ENCODE data around the gene KRT79. TPM values are rescaled to one million over a fixed set of nuclear protein-coding genes. Genes with fewer than 3 reads are reported as not detected.
"Not testable (repeated sequence)": the region's sequence is repeated elsewhere in the genome, so short reads cannot be mapped to it uniquely, and the experiment has no call there.

KRT79 gene
- total RNA-seq, 2 donors from 2014 or later, result not detected

DNA sequence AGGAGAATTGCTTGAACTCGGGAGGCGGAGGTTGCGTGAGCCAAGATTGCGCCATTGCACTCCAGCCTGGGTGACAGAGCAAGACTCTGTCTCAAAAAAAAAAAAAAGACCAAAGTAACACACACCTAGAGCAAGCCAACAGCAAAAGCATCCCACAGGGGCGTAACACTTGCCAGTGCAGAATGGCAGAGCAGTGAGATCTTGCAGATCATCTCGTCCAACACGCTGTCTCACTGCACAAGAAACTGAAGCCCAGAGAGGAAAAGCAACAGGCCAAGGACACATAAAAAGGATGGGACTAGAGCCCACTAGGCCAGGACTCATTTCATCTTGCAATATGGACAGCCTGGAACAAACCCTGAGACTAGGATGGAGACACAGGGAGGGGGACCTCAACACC lies 27.4 kb upstream of the KRT79 start:
- no peak for DNase-seq (ENCODE audit: low spot score)
- H3K36me3 ChIP-seq, result no peaks in the 10 kb centered on the region
- no peaks in the 10 kb centered on the region for H3K27me3 ChIP-seq (replicated peaks; ENCODE audit: insufficient read depth)
- no peaks in the 10 kb centered on the region for H3K9me3 ChIP-seq
- TF ChIP-seq, protein P1, sequence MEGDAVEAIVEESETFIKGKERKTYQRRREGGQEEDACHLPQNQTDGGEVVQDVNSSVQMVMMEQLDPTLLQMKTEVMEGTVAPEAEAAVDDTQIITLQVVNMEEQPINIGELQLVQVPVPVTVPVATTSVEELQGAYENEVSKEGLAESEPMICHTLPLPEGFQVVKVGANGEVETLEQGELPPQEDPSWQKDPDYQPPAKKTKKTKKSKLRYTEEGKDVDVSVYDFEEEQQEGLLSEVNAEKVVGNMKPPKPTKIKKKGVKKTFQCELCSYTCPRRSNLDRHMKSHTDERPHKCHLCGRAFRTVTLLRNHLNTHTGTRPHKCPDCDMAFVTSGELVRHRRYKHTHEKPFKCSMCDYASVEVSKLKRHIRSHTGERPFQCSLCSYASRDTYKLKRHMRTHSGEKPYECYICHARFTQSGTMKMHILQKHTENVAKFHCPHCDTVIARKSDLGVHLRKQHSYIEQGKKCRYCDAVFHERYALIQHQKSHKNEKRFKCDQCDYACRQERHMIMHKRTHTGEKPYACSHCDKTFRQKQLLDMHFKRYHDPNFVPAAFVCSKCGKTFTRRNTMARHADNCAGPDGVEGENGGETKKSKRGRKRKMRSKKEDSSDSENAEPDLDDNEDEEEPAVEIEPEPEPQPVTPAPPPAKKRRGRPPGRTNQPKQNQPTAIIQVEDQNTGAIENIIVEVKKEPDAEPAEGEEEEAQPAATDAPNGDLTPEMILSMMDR (IDR thresholded peaks at IDR 0.05), result no peak
- TF ChIP-seq POLR2A (IDR thresholded peaks at IDR 0.05) (no peak), POLR2AphosphoS5 (IDR thresholded peaks at IDR 0.05) (no peak)
- no peaks in the 10 kb centered on the region for H3K4me1 ChIP-seq (replicated peaks)
- no peak overlapping the region for H3K4me3 ChIP-seq
- H3K27ac ChIP-seq, result no peak overlapping the region
- 95% methylated on average over 7 of the region's 7 CpGs for WGBS
- intact Hi-C loops (cut with DNase I), result no loop called here

DNA sequence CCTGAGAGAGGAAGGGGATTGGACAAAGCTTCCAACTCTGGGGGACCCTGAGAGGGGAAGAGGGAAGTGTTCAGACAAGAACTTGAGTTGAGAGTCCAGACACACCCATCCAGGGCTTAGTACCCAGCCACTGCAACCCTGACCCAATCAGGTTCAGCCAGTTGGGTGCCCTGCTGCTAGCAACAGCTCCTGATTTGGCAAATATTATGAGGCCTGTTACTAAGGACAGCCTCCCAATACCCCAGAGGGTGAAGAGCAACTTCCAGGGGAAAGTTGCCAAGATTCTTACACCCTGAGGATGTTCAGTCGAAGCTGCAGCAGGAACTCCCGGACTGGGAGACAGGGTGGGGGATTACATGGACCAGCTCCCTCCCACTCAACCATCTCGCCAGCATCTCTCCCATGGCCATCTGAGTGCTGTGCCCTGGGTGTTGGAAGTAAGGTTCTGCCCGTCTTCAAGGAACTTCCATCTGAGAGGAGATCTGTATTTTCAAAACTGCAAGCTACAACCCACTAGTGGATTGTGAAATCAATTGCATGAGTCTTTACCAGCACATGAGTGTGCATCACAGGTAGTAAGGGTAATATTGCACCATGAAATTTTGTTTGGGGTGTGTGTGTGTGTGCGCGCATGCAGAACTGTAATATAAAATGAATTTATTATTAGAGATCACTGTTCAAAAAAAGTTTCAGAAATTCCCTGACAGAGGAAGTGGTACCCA lies 26.2 kb upstream of the KRT79 start:
- H3K9me3 ChIP-seq, result no peaks in the 10 kb centered on the region
- H3K27ac ChIP-seq, result no peak overlapping the region
- no peaks in the 10 kb centered on the region for H3K36me3 ChIP-seq
- WGBS, result 60% methylated on average over 6 of the region's 6 CpGs
- TF ChIP-seq POLR2A (IDR thresholded peaks at IDR 0.05) (no peak), POLR2AphosphoS5 (IDR thresholded peaks at IDR 0.05) (no peak)
- TF ChIP-seq, protein P1 (IDR thresholded peaks at IDR 0.05), result no peak
- DNase-seq (ENCODE audit: low spot score), result no peak
- H3K4me1 ChIP-seq (replicated peaks), result no peaks in the 10 kb centered on the region
- intact Hi-C loops (cut with DNase I), result no loop called here
- H3K27me3 ChIP-seq (replicated peaks; ENCODE audit: insufficient read depth), result no peaks in the 10 kb centered on the region
- H3K4me3 ChIP-seq, result no peak overlapping the region

DNA sequence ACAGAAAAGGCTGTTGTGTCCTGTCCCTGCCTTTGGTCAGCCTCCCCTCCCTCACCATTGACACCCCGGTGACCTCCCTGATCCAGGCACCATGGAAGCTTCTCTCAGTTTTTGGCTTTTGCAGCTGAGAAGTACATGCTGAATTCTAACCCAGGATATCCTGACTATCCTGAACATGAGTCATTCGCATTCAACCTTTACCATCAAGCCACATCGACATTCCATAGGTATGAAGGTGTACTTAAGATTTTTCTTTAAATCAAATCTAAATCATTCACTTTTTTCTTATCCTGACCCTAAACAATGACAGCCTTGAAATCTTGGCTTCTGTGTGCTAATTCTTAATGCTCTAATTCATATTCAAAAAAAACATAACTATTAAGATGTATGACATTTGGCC lies 23.4 kb upstream of the KRT79 start:
- no peaks in the 10 kb centered on the region for H3K27me3 ChIP-seq (replicated peaks; ENCODE audit: insufficient read depth)
- H3K36me3 ChIP-seq, result no peaks in the 10 kb centered on the region
- no peaks in the 10 kb centered on the region for H3K4me1 ChIP-seq (replicated peaks)
- H3K27ac ChIP-seq, result no peak overlapping the region
- TF ChIP-seq POLR2AphosphoS5 (IDR thresholded peaks at IDR 0.05) (no peak), POLR2A (IDR thresholded peaks at IDR 0.05) (no peak)
- TF ChIP-seq, protein P1 (IDR thresholded peaks at IDR 0.05), result no peak
- DNase-seq (ENCODE audit: low spot score), result no peak
- H3K4me3 ChIP-seq, result no peak overlapping the region
- 89% methylated on average over 3 of the region's 3 CpGs for WGBS
- no peaks in the 10 kb centered on the region for H3K9me3 ChIP-seq
- intact Hi-C loops (cut with DNase I), result no loop called here

DNA sequence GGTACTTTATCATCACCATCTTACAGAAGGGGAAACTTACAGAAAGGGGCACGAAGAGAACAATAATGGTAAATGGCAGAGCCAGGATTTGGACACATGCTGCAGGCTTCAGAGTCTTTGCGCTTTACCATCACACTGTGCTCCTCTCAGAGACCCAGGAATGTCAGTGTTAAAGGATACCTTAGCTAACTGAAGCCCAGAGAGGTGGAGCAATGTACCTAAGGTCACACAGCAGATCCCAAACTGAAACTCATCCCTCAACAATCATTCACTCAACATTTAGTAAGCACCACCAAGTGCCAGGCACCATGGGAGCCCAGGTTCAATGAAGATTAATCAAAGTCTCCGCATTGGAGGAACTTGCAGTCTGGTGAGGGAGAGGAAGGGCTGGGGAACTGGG lies 22.7 kb upstream of the KRT79 start:
- TF ChIP-seq, protein P1 (IDR thresholded peaks at IDR 0.05), result no peak
- TF ChIP-seq POLR2AphosphoS5 (IDR thresholded peaks at IDR 0.05) (no peak), POLR2A (IDR thresholded peaks at IDR 0.05) (no peak)
- intact Hi-C loops (cut with DNase I), result no loop called here
- no peaks in the 10 kb centered on the region for H3K9me3 ChIP-seq
- WGBS, result 70% methylated on average over 3 of the region's 3 CpGs
- DNase-seq (ENCODE audit: low spot score), result no peak
- no peaks in the 10 kb centered on the region for H3K27me3 ChIP-seq (replicated peaks; ENCODE audit: insufficient read depth)
- no peaks in the 10 kb centered on the region for H3K36me3 ChIP-seq
- H3K27ac ChIP-seq, result no peak overlapping the region
- H3K4me1 ChIP-seq (replicated peaks), result no peaks in the 10 kb centered on the region
- no peak overlapping the region for H3K4me3 ChIP-seq

DNA sequence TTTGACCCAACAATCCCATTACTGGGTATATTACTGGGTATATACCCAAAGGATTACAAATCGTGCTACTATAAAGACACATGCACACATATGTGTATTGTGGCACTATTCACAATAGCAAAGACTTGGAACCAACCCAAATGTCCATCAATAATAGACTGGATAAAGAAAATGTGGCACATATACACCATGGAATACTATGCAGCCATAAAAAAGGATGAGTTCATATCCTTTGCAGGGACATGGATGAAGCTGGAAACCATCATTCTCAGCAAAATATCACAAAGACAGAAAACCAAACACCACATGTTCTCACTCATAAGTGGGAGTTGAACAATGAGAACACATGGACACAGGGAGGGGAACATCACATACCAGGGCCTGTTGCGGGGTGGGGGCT lies 22.0 kb upstream of the KRT79 start:
- DNase-seq (ENCODE audit: low spot score); H3K27ac ChIP-seq; H3K36me3 ChIP-seq; intact Hi-C loops (cut with DNase I); H3K4me1 ChIP-seq (replicated peaks); H3K9me3 ChIP-seq; H3K27me3 ChIP-seq (replicated peaks; ENCODE audit: insufficient read depth); H3K4me3 ChIP-seq: not testable (repeated sequence)
- WGBS, result 96% methylated on average over 2 of the region's 2 CpGs
